B cell (primary cell): ENCODE measurements around the gene GALNT4.

ENCODE experiments used
- CTCF ChIP-seq: fragments of 200-600 bp; IDR thresholded peaks from one replicate; pipeline ENCODE4 v1.8.0; 2022; ENCODE audit warnings: antibody characterized with exemption, mild to moderate bottlenecking
- EZH2 ChIP-seq: IDR thresholded peaks from 2 replicates; pipeline ENCODE4 v1.6.1; 2012; ENCODE audit warnings: borderline replicate concordance, low read depth, mild to moderate bottlenecking, moderate library complexity, low read length; ENCODE audit not compliant: insufficient read depth, poor library complexity, severe bottlenecking

- TF ChIP-seq CTCF: no peak
- TF ChIP-seq EZH2: no peak
These were observed 27.1 kb downstream of the GALNT4 start for GRCh38 chr12:89497467-89497866.
